ENCODE measurements around the gene ZNF835. TPM values are rescaled to one million over a fixed set of nuclear protein-coding genes. Genes with fewer than 3 reads are reported as not detected.

Gene ZNF835
- total RNA-seq, 1 experiment from 2014 or later: 0.40 TPM

DNA sequence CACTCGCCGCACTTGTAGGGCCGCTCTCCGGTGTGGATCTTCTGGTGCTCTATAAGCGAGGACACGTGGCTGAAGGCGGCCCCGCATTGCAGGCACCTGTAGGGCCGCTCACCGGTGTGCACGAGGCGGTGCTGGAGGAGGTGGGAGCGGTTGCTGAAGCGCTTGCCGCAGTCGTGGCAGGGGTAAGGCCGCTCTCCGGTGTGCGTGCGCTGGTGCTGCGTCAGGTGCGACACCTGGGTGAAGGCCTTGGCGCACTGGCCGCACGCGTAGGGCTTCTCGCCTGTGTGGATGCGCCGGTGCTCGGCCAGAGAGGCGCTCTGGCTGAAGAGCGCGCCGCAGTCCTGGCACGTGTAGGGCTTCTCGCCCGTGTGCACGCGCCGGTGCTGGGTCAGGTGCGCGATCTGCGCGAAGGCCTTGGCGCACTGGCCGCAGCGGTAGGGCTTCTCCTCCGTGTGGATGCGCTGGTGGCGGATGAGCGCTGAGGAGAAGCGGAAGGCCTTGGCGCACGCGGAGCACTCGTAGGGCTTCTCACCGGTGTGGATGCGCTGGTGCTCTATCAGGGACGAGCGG is 7.5 kb downstream of the ZNF835 start:
- no peak for DNase-seq (ENCODE audit: low read depth)

DNA sequence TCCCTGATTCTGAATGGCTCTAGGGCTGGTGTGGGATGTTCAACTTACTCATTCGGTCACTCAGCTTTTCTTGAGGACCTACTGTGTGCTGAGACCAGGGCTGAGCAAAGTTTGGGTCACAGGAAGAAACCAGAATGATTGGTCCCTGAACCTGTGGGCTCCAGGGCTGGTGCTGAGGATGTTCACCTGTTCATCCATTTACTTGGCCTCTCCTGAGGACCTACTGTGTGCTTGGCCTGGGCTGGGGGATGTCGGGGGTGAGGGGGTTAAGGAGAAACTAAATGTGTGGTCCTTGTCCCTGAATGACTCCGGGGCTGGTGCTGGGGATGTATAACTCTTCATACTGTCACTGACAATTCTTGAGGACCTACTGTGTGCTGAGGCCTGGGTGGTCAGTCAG is 10.3 kb downstream of the ZNF835 start:
- DNase-seq (ENCODE audit: low read depth): no peak

DNA sequence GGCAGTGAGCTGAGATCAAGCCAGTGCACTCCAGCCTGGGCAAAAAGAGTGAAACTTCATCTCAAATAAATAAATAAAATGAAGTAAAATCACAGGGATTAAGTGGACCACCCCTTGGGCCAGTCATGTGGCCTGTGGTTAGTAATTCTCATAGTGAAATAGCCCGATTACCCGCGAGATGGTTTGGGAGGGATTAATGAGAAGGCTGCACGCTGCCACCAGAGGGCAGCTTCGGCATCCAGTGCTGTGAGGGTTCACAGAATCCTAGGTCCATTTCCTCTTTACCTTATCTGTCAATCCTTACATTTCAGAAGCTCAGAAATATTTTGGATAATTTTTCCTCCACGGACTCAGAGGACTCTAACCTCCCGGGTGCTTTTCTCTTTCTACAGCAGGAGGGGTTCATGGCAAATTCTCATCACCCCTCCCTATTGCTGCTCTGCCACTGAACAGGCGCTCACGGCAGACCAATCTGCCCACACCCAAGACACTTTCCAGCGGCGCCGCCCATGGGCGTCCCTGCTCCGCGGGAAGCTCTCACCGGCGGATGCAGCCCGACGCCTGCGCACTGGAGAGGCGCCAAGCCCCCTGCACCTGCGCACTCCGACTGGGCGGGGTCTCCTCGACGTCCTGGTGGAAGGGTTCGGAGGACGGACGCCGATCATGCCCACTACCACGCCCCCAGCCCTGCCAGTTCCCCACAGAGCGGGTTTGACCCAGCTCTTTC is 11.0 kb downstream of the ZNF835 start:
- DNase-seq (ENCODE audit: low read depth): no peak

DNA sequence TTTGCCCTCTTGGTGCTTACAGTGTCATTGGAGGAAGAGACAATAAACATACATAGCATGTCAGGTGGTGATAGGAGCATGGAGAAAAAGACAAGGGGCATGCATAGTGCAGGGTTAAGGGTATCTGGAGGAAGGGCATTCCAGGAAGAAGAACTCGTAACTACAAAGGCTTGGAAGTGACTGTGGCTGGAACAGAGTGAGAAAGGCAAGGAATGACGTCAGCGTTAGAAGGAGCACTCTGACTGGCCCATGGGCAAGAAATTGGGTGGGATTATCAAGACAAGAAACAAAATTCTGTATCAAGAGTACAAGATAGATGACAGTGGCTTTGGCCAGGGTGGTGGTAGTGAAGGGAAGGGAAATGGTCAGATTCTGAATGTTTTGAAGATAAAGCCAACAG is 17.4 kb downstream of the ZNF835 start:
- no peak for DNase-seq (ENCODE audit: low read depth)

DNA sequence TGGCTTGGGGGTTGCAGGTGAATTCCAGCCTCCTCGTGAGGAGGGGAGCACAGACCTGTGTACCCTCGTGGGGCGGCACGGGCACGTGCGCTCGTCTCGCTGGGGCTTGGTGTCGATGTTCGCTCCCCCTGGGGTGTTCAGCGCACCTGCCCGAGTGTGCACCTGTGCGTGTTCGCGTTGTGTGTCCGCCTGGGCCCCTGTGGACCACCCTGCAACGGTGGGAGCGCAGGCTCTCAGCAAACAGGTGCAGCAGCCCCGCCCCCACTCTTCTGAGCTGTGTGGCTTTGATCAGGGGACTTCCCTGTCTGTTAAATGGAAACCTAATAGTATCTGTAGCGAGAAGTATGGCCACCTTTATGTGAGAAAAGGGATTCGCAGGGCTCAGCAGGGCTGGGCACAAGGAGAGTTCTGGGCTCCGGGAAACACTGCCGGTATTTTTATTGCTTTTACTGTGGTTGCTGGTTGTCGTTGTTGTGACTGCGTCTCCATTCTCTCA is 28.0 kb downstream of the ZNF835 start:
- no peak for DNase-seq (ENCODE audit: low read depth)

DNA sequence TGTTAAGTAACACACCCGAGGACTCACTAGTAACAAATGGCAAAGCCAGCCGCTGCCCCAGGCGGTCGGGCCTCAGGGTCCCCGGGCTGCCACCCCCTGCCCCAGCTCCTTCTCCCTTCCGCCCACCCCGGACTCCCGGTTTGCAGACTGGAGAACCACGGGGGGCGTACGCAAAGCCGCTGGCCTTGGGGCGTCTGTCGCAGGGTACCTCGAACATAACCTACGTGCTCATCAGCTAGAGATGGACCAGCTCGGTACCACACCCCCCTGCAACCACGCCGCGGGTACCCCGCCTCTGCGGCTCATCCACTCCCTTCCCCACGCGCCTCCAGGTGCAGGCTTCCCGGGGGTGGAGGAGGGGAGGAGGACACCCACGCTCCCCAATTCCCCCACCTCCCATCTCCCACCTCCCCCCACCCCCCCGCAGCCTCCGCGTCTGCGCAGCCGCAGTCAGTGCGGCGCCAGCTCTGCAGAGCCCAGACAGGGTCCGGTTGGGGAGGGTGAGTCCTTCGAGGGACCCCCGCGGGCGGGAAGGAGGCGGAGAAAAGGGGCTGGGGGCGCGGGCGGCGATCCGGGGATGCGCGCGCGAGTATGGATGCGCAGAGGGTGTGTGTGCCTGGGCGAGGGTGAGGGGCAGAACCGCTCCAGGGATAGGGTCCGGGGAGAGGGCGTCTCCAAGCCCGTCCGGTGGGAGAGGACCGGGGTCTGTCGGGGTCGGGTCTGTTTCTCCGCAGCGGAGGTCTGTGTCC is 28.7 kb downstream of the ZNF835 start, which contains the start of gene SMIM17:
Gene SMIM17 (plus strand): TSS at position 449 of the 749 bp plus-strand sequence. CDS start 2,509 bp downstream, outside the sequence.
- no peak for DNase-seq (ENCODE audit: low read depth)

DNA sequence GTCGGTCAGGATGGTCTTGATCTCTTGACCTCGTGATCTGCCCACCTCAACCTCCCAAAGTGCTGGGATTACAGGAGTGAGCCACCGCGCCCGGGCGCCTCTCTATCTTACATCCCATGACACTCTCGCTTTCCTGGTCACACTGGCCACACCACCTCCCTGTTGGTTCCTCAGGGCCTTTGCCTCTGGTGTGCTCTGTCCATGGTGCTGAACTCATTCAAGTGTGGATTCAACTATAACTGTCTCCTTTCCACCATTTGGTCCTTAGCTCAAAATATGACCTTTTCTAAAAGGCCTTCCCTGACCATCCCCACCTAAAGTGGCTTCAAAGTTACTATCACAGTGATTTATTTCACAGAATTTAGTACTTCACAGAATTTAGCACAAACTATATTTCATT is 32.3 kb downstream of the ZNF835 start:
- peak; percentile 17 for DNase-seq (ENCODE audit: low read depth)

DNA sequence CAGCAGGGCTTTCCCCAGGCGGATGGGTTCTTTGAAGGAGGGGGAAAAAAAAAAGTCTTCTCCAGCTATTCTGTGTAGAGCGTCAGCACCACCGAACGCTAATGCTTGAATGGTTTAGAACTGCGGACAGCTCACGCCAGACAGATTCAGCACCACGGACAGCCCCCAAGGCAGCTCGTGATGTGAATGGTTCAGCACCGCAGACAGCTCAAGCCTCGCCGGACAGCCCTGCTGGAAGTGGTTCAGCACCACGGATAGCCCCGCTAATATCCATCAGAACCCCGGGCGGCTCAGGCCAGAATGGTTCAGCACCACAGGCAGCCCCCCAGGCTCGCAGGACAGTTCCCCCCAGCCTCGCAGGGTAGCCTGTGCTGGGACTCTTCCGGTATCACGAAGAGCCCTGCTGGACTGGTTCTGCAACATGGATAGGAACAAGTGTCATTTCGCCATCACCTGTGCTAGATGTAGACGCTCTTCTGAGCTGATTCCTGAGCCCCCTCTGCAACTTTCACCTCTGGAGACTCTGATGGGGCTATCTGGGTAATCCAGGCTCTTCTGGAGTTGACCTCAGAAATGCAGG is 33.5 kb downstream of the ZNF835 start:
- DNase-seq (ENCODE audit: low read depth): peak; percentile 67

DNA sequence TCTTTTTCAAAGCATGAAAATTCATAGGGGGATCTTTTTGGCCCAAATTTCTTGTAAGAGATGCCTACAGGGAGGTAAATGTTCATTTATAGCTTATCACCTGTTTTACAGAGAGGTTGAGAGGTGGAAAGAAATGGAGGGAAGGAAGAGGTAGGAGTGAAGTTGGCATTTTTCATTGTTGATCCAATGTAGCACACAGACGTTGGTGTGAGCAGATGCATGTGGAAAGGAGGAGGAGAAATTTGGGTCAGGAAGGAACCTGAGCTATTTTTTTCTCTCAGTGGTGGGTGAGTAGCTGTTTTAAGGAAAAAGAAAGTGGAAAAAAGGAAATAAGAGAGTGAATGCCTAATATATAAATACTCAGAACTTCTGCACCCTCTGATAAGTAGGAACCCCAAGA is 38.5 kb downstream of the ZNF835 start:
- no peak for DNase-seq (ENCODE audit: low read depth)

DNA sequence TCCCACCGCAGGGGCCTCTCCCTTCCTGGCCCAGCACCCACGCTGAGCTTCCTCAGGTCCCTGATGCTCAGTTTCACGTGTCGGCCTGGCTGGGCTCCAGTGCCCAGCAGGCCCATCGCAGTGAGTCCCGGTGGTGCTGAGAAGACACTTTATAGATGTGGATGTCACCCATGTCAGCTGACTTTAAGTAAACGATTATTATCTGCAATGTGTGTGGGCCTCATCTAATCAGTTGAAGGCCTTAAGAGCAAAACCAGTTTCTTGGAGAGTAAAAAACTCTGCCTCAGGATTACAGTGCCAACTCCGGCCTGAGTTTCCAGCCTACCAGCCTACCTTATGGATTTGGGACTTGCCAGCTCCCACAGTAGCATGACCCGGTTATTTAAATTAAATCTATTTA is 45.8 kb downstream of the ZNF835 start:
- no peak for DNase-seq (ENCODE audit: low read depth)

DNA sequence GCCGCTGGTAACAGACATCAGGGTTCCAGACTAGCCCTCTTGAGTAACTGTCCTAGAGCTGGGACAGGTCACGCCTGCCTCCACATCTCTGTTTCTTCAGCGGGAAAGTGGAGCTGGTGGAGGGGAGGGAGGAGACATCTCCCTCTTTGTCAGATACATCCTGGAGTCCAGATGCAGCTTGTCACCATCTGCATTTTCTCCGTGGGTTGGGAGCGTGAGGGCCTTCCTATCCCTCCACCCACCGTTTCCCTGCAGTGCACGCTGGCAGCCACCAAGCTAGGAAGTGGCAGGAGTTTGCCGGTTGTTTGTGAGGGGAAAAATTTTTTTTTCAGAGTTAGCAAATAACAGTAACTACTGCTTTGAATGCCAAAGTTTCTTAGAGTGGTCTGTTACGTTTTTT is 48.6 kb downstream of the ZNF835 start:
- no peak for DNase-seq (ENCODE audit: low read depth)

DNA sequence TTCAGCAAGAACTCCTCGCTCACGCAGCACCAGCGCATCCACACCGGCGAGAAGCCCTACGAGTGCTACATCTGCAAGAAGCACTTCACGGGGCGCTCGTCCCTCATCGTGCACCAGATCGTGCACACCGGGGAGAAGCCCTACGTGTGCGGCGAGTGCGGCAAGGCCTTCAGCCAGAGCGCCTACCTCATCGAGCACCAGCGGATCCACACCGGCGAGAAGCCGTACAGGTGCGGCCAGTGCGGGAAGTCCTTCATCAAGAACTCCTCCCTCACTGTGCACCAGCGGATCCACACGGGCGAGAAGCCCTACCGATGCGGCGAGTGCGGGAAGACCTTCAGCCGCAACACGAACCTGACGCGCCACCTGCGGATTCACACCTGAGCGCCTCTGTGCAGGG is 49.2 kb downstream of the ZNF835 start:
- DNase-seq (ENCODE audit: low read depth): no peak

DNA sequence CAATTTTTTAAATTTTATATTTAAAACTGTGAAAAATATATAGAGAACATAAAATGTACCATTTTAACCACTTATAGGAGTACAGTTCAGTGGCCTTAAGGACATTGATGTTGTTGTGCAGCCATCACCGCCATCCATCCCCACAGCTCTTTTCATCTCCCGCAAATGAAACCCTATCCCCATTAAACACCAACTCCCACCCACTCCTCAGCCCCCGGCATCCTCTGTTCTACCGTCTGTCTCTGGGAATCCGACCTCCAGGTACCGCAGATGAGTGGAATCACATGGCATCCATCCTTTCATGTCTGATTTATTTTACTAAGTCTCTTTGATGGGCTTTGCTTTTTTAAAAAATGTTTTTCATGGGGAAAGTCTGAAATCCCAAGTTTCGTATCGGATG is 52.4 kb downstream of the ZNF835 start:
- no peak for DNase-seq (ENCODE audit: low read depth)

DNA sequence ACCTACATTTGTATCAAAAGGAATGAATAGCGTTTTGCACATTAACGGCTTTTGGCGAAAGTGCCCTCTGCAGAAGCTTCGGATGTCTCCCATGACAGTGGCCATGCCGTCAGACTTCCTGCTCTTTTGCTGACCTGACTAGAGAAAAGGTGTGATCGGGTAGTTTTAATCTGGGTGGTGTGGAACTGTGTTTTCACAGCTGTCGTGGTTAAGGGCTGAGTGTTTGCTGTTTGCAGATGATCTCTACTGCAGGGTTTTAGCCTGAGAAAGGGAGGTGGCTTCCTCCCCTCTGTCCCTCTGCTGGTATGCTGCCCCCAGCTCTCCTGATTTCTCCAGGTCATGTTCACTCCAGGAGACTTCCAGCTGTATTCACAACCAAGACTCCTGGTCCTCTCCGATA is 54.0 kb downstream of the ZNF835 start:
- DNase-seq (ENCODE audit: low read depth): no peak

DNA sequence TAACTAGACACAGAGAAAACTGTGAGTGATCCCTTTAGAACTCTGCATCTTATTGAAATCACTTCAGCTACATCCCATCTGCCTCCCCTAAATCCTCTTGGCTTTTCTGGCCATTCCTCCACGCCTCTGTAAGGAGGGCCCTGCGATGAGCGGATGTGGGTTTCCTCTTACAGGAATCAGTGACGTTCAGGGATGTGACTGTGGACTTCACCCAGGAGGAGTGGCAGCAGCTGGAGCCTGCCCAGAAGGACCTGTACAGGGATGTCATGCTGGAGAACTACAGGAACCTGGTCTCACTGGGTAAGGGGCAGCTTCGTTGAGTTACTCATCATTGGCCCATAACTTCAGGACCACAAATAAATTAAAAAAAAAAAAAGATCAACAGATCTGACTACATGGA is 57.9 kb downstream of the ZNF835 start:
- DNase-seq (ENCODE audit: low read depth): no peak

DNA sequence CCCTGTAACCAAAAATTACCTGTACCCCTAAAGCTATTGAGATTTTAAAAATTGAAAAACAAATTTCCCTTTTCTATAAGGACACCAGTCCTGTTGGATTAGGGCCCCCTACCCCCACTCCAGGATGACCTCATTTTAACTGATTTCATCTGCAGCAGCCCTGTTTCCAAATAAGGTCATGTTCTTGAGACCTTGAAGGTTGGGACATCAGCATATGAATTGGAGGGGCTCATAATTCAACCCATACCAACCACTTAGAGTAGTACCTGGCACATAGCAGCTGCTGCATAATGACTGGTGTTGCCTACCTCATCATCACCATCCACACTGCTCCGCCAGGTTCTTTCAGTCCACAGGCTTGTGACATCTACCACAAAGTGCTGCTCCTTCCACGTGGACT is 58.8 kb downstream of the ZNF835 start:
- DNase-seq (ENCODE audit: low read depth): no peak

Other genes with a start within 250 kb of the ZNF835 start
- gene ZNF667, start 194.4 kb downstream of the ZNF835 start, total RNA-seq (2014; rRNA removed; shearing (Covaris generic)): 1.4 and 8.1 TPM in 2 replicates
- gene ZNF471, start 163.9 kb downstream of the ZNF835 start, total RNA-seq (2014; rRNA removed; shearing (Covaris generic)): 0.12 and 0.34 TPM in 2 replicates
- gene ZFP28, start 132.8 kb downstream of the ZNF835 start, total RNA-seq (2014; rRNA removed; shearing (Covaris generic)): 3.1 and 10.8 TPM in 2 replicates
- 1.2 TPM in 2 replicates for gene ZNF470, start 104.3 kb downstream of the ZNF835 start, total RNA-seq (2014; rRNA removed; shearing (Covaris generic))
- 3.9 and 6.2 TPM in 2 replicates for gene ZNF71, start 76.5 kb downstream of the ZNF835 start, total RNA-seq (2014; rRNA removed; shearing (Covaris generic))
- not detected in 2 replicates for gene SMIM17, start 28.6 kb downstream of the ZNF835 start, total RNA-seq (2014; rRNA removed; shearing (Covaris generic))
- gene PEG3, start 169.0 kb upstream of the ZNF835 start, total RNA-seq (2014; rRNA removed; shearing (Covaris generic)): 4.1 and 6.6 TPM in 2 replicates
- gene ZIM2, start 169.0 kb upstream of the ZNF835 start, total RNA-seq (2014; rRNA removed; shearing (Covaris generic)): 2.5 and 4.8 TPM in 2 replicates

Data from Daoy (cell line).